HepG2 (cell line): Measurements from ENCODE around the gene COA1. TPM values are rescaled to one million over a fixed set of nuclear protein-coding genes. Genes with fewer than 3 reads are reported as not detected.
A peak's percentile ranks its signal among the peaks of the same experiment; 100 is the strongest.

Experiments used
- AFF4 ChIP-seq: sonication (generic); formaldehyde crosslinking; IDR thresholded peaks from 2 replicates; pipeline ENCODE4 v1.4.0; 2020; ENCODE audit warnings: missing genetic modification reagents
- EEA1 ChIP-seq: sonication (generic); formaldehyde crosslinking; IDR thresholded peaks from 2 replicates; pipeline ENCODE4 v1.5.1; 2020; ENCODE audit warnings: mild to moderate bottlenecking, missing genetic modification reagents, borderline replicate concordance
- FOSL2 ChIP-seq: sonication (generic); formaldehyde crosslinking; IDR thresholded peaks from 2 replicates; pipeline ENCODE4 v1.4.0; 2020; ENCODE audit warnings: missing genetic modification reagents
- FOXA3 ChIP-seq: IDR thresholded peaks from 2 replicates; pipeline ENCODE4 v1.6.1; 2016; ENCODE audit warnings: missing genetic modification reagents, missing compliant biosample characterization
- FOXC1 ChIP-seq: sonication (generic); formaldehyde crosslinking; IDR thresholded peaks from 2 replicates; pipeline ENCODE4 v1.8.0; 2022; ENCODE audit warnings: mild to moderate bottlenecking, missing genetic modification reagents, borderline replicate concordance
- FOXP1 ChIP-seq, 2 experiments: fragments of 450-650 bp in 1 of 2; IDR thresholded peaks; 2 replicates each; pipeline ENCODE4 v1.6.1; 2017 to 2018; ENCODE audit warnings: antibody characterized with exemption in 1 of 2
- KAT7 ChIP-seq: IDR thresholded peaks from 2 replicates; pipeline ENCODE4 v1.6.1; 2018; ENCODE audit warnings: borderline replicate concordance, missing compliant biosample characterization
- MED1 ChIP-seq: sonication (generic); formaldehyde crosslinking; IDR thresholded peaks from 2 replicates; pipeline ENCODE4 v1.4.0; 2020; ENCODE audit warnings: missing genetic modification reagents
- MED13 ChIP-seq: sonication (generic); formaldehyde crosslinking; IDR thresholded peaks from 2 replicates; pipeline ENCODE4 v1.5.0; 2020; ENCODE audit warnings: missing genetic modification reagents
- NFIB ChIP-seq: sonication (generic); formaldehyde crosslinking; IDR thresholded peaks from 2 replicates; pipeline ENCODE4 v1.9.0; 2021; ENCODE audit warnings: missing genetic modification reagents, mild to moderate bottlenecking, borderline replicate concordance
- REL ChIP-seq: sonication (generic); formaldehyde crosslinking; conservative IDR thresholded peaks from 2 replicates; pipeline ENCODE4 v1.8.0; 2022; ENCODE audit warnings: mild to moderate bottlenecking, missing genetic modification reagents, moderate library complexity
- TFAP4 ChIP-seq: sonication (generic); IDR thresholded peaks from 2 replicates; pipeline ENCODE4 v1.6.1; 2016; ENCODE audit warnings: low read depth, borderline replicate concordance
- THAP11 ChIP-seq: IDR thresholded peaks from 2 replicates; pipeline ENCODE4 v1.6.1; 2016; ENCODE audit warnings: missing biosample characterization, missing genetic modification reagents
- UBTF ChIP-seq: sonication (generic); formaldehyde crosslinking; IDR thresholded peaks from 2 replicates; pipeline ENCODE4 v1.4.0; 2020; ENCODE audit warnings: mild to moderate bottlenecking, missing genetic modification reagents
- YY1 ChIP-seq: IDR thresholded peaks from 2 replicates; pipeline ENCODE4 v1.6.1; 2011; ENCODE audit warnings: low read length, low read depth, moderate library complexity, mild to moderate bottlenecking; ENCODE audit not compliant: insufficient read depth, insufficient replicate concordance
- ZNF225 ChIP-seq: sonication (generic); formaldehyde crosslinking; IDR thresholded peaks from 2 replicates; pipeline ENCODE4 v1.4.0; 2020; ENCODE audit warnings: mild to moderate bottlenecking, missing genetic modification reagents
- ZNF34 ChIP-seq: sonication (generic); formaldehyde crosslinking; IDR thresholded peaks from 2 replicates; pipeline ENCODE4 v1.4.0; 2020; ENCODE audit warnings: mild to moderate bottlenecking, missing genetic modification reagents, borderline replicate concordance
- ZNF558 ChIP-seq: sonication (generic); formaldehyde crosslinking; IDR thresholded peaks from 2 replicates; pipeline ENCODE4 v1.9.0; 2022; ENCODE audit warnings: mild to moderate bottlenecking, missing genetic modification reagents, borderline replicate concordance
- ZNF564 ChIP-seq: sonication (generic); formaldehyde crosslinking; IDR thresholded peaks from 2 replicates; pipeline ENCODE4 v1.8.1; 2023; ENCODE audit warnings: mild to moderate bottlenecking, missing genetic modification reagents
- ZNF567 ChIP-seq: sonication (generic); formaldehyde crosslinking; IDR thresholded peaks from 2 replicates; pipeline ENCODE4 v1.8.1; 2023; ENCODE audit warnings: mild to moderate bottlenecking, missing genetic modification reagents, borderline replicate concordance
- ZNF883 ChIP-seq: sonication (generic); formaldehyde crosslinking; IDR thresholded peaks from 2 replicates; pipeline ENCODE4 v1.5.1; 2020; ENCODE audit warnings: mild to moderate bottlenecking, missing genetic modification reagents; ENCODE audit errors: not compliant biosample characterization
- ZXDC ChIP-seq: sonication (generic); formaldehyde crosslinking; IDR thresholded peaks from 2 replicates; pipeline ENCODE4 v1.5.0; 2020; ENCODE audit warnings: mild to moderate bottlenecking, missing genetic modification reagents
- polyA plus RNA-seq, 8 experiments: library from polyadenylated mRNA; depleted of rRNA in 3 of 8; stranded (reverse) in 7 of 8; unstranded in 1 of 8; fragments of >200 nt; fragmentation: Illumina TruSeq in 4 of 8; extraction: Trizol in 4 of 8; gene quantifications; 2 replicates each; pipeline versions ENCODE4 v1.2.1 to v1.2.3, GENCODE V29; 2011 to 2016; ENCODE audit warnings: low read depth in 4 of 8, missing spikeins in 1 of 8, mixed read lengths in 1 of 8; ENCODE audit not compliant: insufficient read depth in 1 of 8
- total RNA-seq, 5 experiments: library from RNA; depleted of rRNA; stranded (reverse); fragments of >200 nt; fragmentation: Illumina TruSeq; extraction: Trizol; gene quantifications; 2 replicates each; pipeline ENCODE4 v1.2.3, GENCODE V29; 2016; ENCODE audit warnings: low read depth in 1 of 5

Gene COA1
- total and polyA plus RNA-seq, 2 of the 13 experiments (the other 11 are each of a cell fraction or from before 2014, with no cell fraction given) = 33.2 to 65.7 TPM

GRCh38 chr7:43636093-43636492 is 93.2 kb downstream of the COA1 start (continued):
- no peak for TF ChIP-seq UBTF (CRISPR knock-in tag)
- TF ChIP-seq ZNF34 (CRISPR knock-in tag) = no peak
- no peak for TF ChIP-seq ZNF225
- TF ChIP-seq ZXDC (CRISPR knock-in tag) = no peak
- no peak for TF ChIP-seq FOXP1 (IDR thresholded peaks at IDR 0.05)
- peak; percentile 49; the same call in 1 of the 2 replicates for TF ChIP-seq FOXP1 (CRISPR knock-in tag; IDR thresholded peaks at IDR 0.05)
- no peak for TF ChIP-seq KAT7 (CRISPR knock-in tag)
- no peak for TF ChIP-seq ZNF883 (CRISPR knock-in tag)
- no peak for TF ChIP-seq YY1
- TF ChIP-seq MED1 (CRISPR knock-in tag) = peak; percentile 11; the same call in 1 of the 2 replicates
- peak; percentile 69 for TF ChIP-seq FOXA3
- no peak for TF ChIP-seq ZNF564 (CRISPR knock-in tag)
- no peak for TF ChIP-seq MED13 (CRISPR knock-in tag)
- TF ChIP-seq THAP11 = no peak
- TF ChIP-seq FOSL2 (CRISPR knock-in tag) = 0 out of 2 replicates have a peak, but pooled peaks have one; percentile 10
- TF ChIP-seq EEA1 (CRISPR knock-in tag) = no peak
- no peak for TF ChIP-seq FOXC1
- TF ChIP-seq ZNF567 (CRISPR knock-in tag) = no peak
- TF ChIP-seq ZNF558 (CRISPR knock-in tag) = no peak
- no peak for TF ChIP-seq REL (CRISPR knock-in tag)
- TF ChIP-seq TFAP4 = no peak
- no peak for TF ChIP-seq AFF4
- no peak for TF ChIP-seq NFIB
